Measurements from ENCODE around the gene SF3B5.

GRCh38 chr6:144073024-144073423 is 22.3 kb downstream of the SF3B5 start:
- TF ChIP-seq, protein P1, sequence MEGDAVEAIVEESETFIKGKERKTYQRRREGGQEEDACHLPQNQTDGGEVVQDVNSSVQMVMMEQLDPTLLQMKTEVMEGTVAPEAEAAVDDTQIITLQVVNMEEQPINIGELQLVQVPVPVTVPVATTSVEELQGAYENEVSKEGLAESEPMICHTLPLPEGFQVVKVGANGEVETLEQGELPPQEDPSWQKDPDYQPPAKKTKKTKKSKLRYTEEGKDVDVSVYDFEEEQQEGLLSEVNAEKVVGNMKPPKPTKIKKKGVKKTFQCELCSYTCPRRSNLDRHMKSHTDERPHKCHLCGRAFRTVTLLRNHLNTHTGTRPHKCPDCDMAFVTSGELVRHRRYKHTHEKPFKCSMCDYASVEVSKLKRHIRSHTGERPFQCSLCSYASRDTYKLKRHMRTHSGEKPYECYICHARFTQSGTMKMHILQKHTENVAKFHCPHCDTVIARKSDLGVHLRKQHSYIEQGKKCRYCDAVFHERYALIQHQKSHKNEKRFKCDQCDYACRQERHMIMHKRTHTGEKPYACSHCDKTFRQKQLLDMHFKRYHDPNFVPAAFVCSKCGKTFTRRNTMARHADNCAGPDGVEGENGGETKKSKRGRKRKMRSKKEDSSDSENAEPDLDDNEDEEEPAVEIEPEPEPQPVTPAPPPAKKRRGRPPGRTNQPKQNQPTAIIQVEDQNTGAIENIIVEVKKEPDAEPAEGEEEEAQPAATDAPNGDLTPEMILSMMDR (IDR thresholded peaks at IDR 0.05; ENCODE audit: low read length), result no peak
- TF ChIP-seq EZH2 (IDR thresholded peaks at IDR 0.05; ENCODE audit: borderline replicate concordance, low read length), result no peak
